Lower lobe of right lung (tissue), 2 donors: Measurements from ENCODE around the gene UPK2. TPM values are rescaled to one million over a fixed set of nuclear protein-coding genes. Genes with fewer than 3 reads are reported as not detected.
A peak's percentile ranks its signal among the peaks of the same experiment; 100 is the strongest.

Experiments
- ATAC-seq, 2 donors: fragments of 200-7000 bp; cut with Tn5 transposase; one replicate each; pipeline ENCODE4 v1.9.1; 2020 to 2022; ENCODE audit warnings: mild to moderate bottlenecking in 2 of 2, moderate library complexity in 2 of 2
- DNase-seq: peaks from one replicate; pipeline ENCODE4 v3.0.0-alpha.2; 2020
- H3K27ac ChIP-seq: fragments of 200-600 bp; one replicate; pipeline ENCODE4 v1.8.0; 2022
- H3K27me3 ChIP-seq: fragments of 200-600 bp; one replicate; pipeline ENCODE4 v1.8.0; 2022; ENCODE audit warnings: low read depth
- H3K36me3 ChIP-seq: fragments of 200-600 bp; one replicate; pipeline ENCODE4 v1.8.0; 2022; ENCODE audit warnings: mild to moderate bottlenecking
- H3K4me1 ChIP-seq: fragments of 200-600 bp; one replicate; pipeline ENCODE4 v1.8.0; 2022
- H3K4me3 ChIP-seq: fragments of 200-600 bp; one replicate; pipeline ENCODE4 v1.8.0; 2022; ENCODE audit warnings: mild to moderate bottlenecking
- H3K9me3 ChIP-seq: fragments of 200-600 bp; one replicate; pipeline ENCODE4 v1.8.0; 2022
- CTCF ChIP-seq: fragments of 200-600 bp; IDR thresholded peaks from one replicate; pipeline ENCODE4 v1.8.0; 2022; ENCODE audit warnings: antibody characterized with exemption, mild to moderate bottlenecking
- intact Hi-C: fragments of 100-400 bp; cut with DNase I; formaldehyde crosslinking; loops from one replicate; pipeline ENCODE4 v1.11.0; 2022
- total RNA-seq: library from RNA; stranded (reverse); fragmentation: NEBNext Ultra II Directional; extraction: Animal tissue kit (Norgen Biotek cat#: 25700); gene quantifications from one replicate; pipeline ENCODE4 v1.2.1, GENCODE V29; 2021
- donor health status: DM: no; HTN: yes; CAD: no; lungs with severe emphysema.

Gene UPK2
- total RNA-seq, 1 donor from 2014 or later: not detected

GRCh38 chr11:118909619-118910308 lies 46.3 kb upstream of the UPK2 start:
- no peaks in the 10 kb centered on the region for H3K27me3 ChIP-seq
- intact Hi-C loops: no loop called here
- no peaks in the 10 kb centered on the region for H3K9me3 ChIP-seq
- peaks cover 79% of the 10 kb centered on the region for H3K4me1 ChIP-seq
- peak overlapping the region; percentile 53 for H3K4me3 ChIP-seq
- peaks cover 36% of the 10 kb centered on the region for H3K36me3 ChIP-seq
- no peak for TF ChIP-seq CTCF
- H3K27ac ChIP-seq: peak overlapping the region; percentile 90
- DNase-seq (no peak), ATAC-seq (no peak)

GRCh38 chr11:118910309-118911112 lies 45.6 kb upstream of the UPK2 start:
- Histone ChIP-seq H3K27me3 (no peaks in the 10 kb centered on the region), H3K4me1 (peaks cover 87% of the 10 kb centered on the region), H3K4me3 (peak overlapping the region; percentile 53), H3K36me3 (peaks cover 28% of the 10 kb centered on the region), H3K27ac (peak overlapping the region; percentile 90), H3K9me3 (no peaks in the 10 kb centered on the region)
- intact Hi-C loops: no loop called here
- no peak for TF ChIP-seq CTCF
- DNase-seq: peak; percentile 87
- peak; percentile 66 to 75 for ATAC-seq

- no peak for TF ChIP-seq CTCF
- H3K9me3 ChIP-seq: no peaks in the 10 kb centered on the region
- intact Hi-C loops: no loop called here
- H3K36me3 ChIP-seq: peaks cover 20% of the 10 kb centered on the region
- H3K4me1 ChIP-seq: peaks cover 95% of the 10 kb centered on the region
- H3K4me3 ChIP-seq: peak overlapping the region; percentile 53
- DNase-seq: no peak
- ATAC-seq: peak in 1 of 2 donors; percentile 2
- no peaks in the 10 kb centered on the region for H3K27me3 ChIP-seq
- H3K27ac ChIP-seq: peak overlapping the region; percentile 90
Measured at GRCh38 chr11:118911113-118911879, 44.8 kb upstream of the UPK2 start.

- ATAC-seq (peak; percentile 55 to 71), DNase-seq (no peak)
- no peak for TF ChIP-seq CTCF
- Histone ChIP-seq H3K4me3 (peak overlapping the region; percentile 53), H3K36me3 (peaks cover 12% of the 10 kb centered on the region), H3K4me1 (peaks cover 98% of the 10 kb centered on the region), H3K9me3 (no peaks in the 10 kb centered on the region), H3K27me3 (no peaks in the 10 kb centered on the region), H3K27ac (peak overlapping the region; percentile 90)
- intact Hi-C loops: no loop called here
Measured at GRCh38 chr11:118911880-118912741, 44.0 kb upstream of the UPK2 start.
